HEK293 (cell line): Measurements from ENCODE around the gene AHCYL2.
A peak's percentile ranks its signal among the peaks of the same experiment; 100 is the strongest.

Experiments
- GLI4 ChIP-seq: fragments of 450-650 bp; formaldehyde crosslinking; IDR thresholded peaks from 2 replicates; pipeline ENCODE4 v1.5.1; 2016; ENCODE audit warnings: missing biosample characterization, missing genetic modification characterization
- GLIS1 ChIP-seq: fragments of 450-650 bp; formaldehyde crosslinking; IDR thresholded peaks from 2 replicates; pipeline ENCODE4 v1.5.1; 2016; ENCODE audit warnings: missing biosample characterization, missing genetic modification characterization
- GLIS2 ChIP-seq: fragments of 450-650 bp; formaldehyde crosslinking; IDR thresholded peaks from 2 replicates; pipeline ENCODE4 v1.5.1; 2016; ENCODE audit warnings: missing biosample characterization, missing genetic modification characterization
- TCF7L2 ChIP-seq: IDR thresholded peaks from 2 replicates; pipeline ENCODE4 v1.6.1; 2011; ENCODE audit warnings: low read depth, mild to moderate bottlenecking, inconsistent platforms, low read length, moderate library complexity, borderline replicate concordance
- ZBTB20 ChIP-seq: fragments of 450-650 bp; formaldehyde crosslinking; IDR thresholded peaks from 2 replicates; pipeline ENCODE4 v1.5.1; 2016; ENCODE audit warnings: missing biosample characterization, missing genetic modification characterization
- ZBTB7A ChIP-seq: fragments of 450-650 bp; formaldehyde crosslinking; IDR thresholded peaks from 2 replicates; pipeline ENCODE4 v1.5.1; 2016; ENCODE audit warnings: low read depth, missing biosample characterization, missing genetic modification characterization
- ZFHX2 ChIP-seq: fragments of 450-650 bp; formaldehyde crosslinking; conservative IDR thresholded peaks from 2 replicates; pipeline ENCODE4 v1.5.1; 2016; ENCODE audit warnings: missing biosample characterization, missing genetic modification characterization
- ZFP37 ChIP-seq: fragments of 450-650 bp; formaldehyde crosslinking; IDR thresholded peaks from 2 replicates; pipeline ENCODE4 v1.5.1; 2016; ENCODE audit warnings: missing biosample characterization, missing genetic modification characterization
- ZFP69B ChIP-seq: fragments of 450-650 bp; formaldehyde crosslinking; IDR thresholded peaks from 2 replicates; pipeline ENCODE4 v1.5.1; 2016; ENCODE audit warnings: missing biosample characterization, missing genetic modification characterization
- ZNF2 ChIP-seq: fragments of 450-650 bp; formaldehyde crosslinking; IDR thresholded peaks from 2 replicates; pipeline ENCODE4 v1.5.1; 2016; ENCODE audit warnings: missing biosample characterization, missing genetic modification characterization
- ZNF214 ChIP-seq: fragments of 450-650 bp; formaldehyde crosslinking; IDR thresholded peaks from 2 replicates; pipeline ENCODE4 v1.5.1; 2017; ENCODE audit warnings: missing biosample characterization, mild to moderate bottlenecking, missing genetic modification characterization, borderline replicate concordance
- ZNF341 ChIP-seq: fragments of 450-650 bp; formaldehyde crosslinking; IDR thresholded peaks from 2 replicates; pipeline ENCODE4; 2016; ENCODE audit warnings: low read depth, missing biosample characterization, missing genetic modification characterization
- ZNF571 ChIP-seq: fragments of 450-650 bp; formaldehyde crosslinking; IDR thresholded peaks from 2 replicates; pipeline ENCODE4 v1.5.0; 2017; ENCODE audit warnings: missing biosample characterization, missing genetic modification characterization
- ZNF600 ChIP-seq: fragments of 450-650 bp; formaldehyde crosslinking; IDR thresholded peaks from 2 replicates; pipeline ENCODE4 v1.5.1; 2016; ENCODE audit warnings: missing biosample characterization, missing genetic modification characterization
- ZNF664 ChIP-seq: fragments of 450-650 bp; formaldehyde crosslinking; IDR thresholded peaks from 2 replicates; pipeline ENCODE4 v1.5.1; 2016; ENCODE audit warnings: missing biosample characterization, missing genetic modification characterization
- ZNF76 ChIP-seq: fragments of 450-650 bp; formaldehyde crosslinking; IDR thresholded peaks from 2 replicates; pipeline ENCODE4; 2016; ENCODE audit warnings: low read depth, missing biosample characterization, missing genetic modification characterization, borderline replicate concordance
- TF ChIP-seq, protein P1 (sequence below): fragments of 450-650 bp; formaldehyde crosslinking; IDR thresholded peaks from 2 replicates; pipeline ENCODE4 v1.5.1; 2017; ENCODE audit warnings: missing biosample characterization, missing genetic modification characterization
- TF ChIP-seq, protein P2 (sequence below): fragments of 450-650 bp; formaldehyde crosslinking; IDR thresholded peaks from 2 replicates; pipeline ENCODE4 v1.5.1; 2016; ENCODE audit warnings: missing biosample characterization, missing genetic modification characterization
- TF ChIP-seq, protein P3 (sequence below): fragments of 450-650 bp; formaldehyde crosslinking; IDR thresholded peaks from 2 replicates; pipeline ENCODE4 v1.5.1; 2016; ENCODE audit warnings: missing biosample characterization, missing genetic modification characterization
- TF ChIP-seq, protein P4 (sequence below): fragments of 450-650 bp; formaldehyde crosslinking; optimal IDR thresholded peaks from 2 replicates; pipeline ENCODE3; 2016; ENCODE audit warnings: missing biosample characterization, mild to moderate bottlenecking, missing genetic modification characterization
- TF ChIP-seq, protein P5 (sequence below): fragments of 450-650 bp; formaldehyde crosslinking; IDR thresholded peaks from 2 replicates; pipeline ENCODE4 v1.5.1; 2016; ENCODE audit warnings: missing biosample characterization, missing genetic modification characterization
- TF ChIP-seq, protein P6 (sequence below): fragments of 450-650 bp; IDR thresholded peaks from 2 replicates; pipeline ENCODE4 v1.5.1; 2018; ENCODE audit warnings: missing biosample characterization, missing genetic modification characterization
- TF ChIP-seq, protein P7 (sequence below): sonication (generic); formaldehyde crosslinking; IDR thresholded peaks from 2 replicates; pipeline ENCODE4 v1.8.1; 2022; ENCODE audit warnings: mild to moderate bottlenecking, moderate library complexity, missing genetic modification reagents
- TF ChIP-seq, protein P8 (sequence below): fragments of 450-650 bp; formaldehyde crosslinking; IDR thresholded peaks from 2 replicates; pipeline ENCODE4 v1.5.1; 2017; ENCODE audit warnings: missing biosample characterization, missing genetic modification characterization

AHCYL2 gene

DNA sequence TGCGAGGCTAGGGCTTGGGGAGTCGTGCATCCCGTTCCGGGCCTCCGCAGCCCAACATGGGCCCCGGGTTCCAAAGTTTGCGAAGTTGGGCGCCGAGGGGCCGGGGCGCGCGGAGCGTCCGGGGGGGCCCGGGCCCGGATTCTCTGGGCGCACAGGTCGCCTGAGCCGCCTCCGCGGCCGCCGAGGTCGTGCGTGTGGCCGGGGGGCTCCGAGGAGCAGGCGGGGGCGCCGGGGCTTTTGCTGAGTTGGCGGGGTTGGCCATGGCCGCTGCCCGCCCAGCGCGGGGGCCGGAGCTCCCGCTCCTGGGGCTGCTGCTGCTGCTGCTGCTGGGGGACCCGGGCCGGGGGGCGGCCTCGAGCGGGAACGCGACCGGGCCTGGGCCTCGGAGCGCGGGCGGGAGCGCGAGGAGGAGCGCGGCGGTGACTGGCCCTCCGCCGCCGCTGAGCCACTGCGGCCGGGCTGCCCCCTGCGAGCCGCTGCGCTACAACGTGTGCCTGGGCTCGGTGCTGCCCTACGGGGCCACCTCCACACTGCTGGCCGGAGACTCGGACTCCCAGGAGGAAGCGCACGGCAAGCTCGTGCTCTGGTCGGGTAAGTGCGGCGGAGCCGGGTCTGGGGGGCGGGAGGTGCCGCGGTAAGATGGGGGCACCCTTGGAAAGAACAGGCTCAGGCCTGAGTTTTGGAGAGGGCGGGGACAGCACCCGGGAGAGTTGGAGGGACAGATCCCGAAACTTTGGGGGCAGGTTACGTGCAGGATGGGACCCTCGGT is 35.8 kb upstream of the AHCYL2 start (continued):
- TF ChIP-seq, protein P1, sequence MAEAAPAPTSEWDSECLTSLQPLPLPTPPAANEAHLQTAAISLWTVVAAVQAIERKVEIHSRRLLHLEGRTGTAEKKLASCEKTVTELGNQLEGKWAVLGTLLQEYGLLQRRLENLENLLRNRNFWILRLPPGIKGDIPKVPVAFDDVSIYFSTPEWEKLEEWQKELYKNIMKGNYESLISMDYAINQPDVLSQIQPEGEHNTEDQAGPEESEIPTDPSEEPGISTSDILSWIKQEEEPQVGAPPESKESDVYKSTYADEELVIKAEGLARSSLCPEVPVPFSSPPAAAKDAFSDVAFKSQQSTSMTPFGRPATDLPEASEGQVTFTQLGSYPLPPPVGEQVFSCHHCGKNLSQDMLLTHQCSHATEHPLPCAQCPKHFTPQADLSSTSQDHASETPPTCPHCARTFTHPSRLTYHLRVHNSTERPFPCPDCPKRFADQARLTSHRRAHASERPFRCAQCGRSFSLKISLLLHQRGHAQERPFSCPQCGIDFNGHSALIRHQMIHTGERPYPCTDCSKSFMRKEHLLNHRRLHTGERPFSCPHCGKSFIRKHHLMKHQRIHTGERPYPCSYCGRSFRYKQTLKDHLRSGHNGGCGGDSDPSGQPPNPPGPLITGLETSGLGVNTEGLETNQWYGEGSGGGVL (tag by site-specific recombination): peak; percentile 28; the same call in 1 of the 2 replicates
- TF ChIP-seq, protein P2, sequence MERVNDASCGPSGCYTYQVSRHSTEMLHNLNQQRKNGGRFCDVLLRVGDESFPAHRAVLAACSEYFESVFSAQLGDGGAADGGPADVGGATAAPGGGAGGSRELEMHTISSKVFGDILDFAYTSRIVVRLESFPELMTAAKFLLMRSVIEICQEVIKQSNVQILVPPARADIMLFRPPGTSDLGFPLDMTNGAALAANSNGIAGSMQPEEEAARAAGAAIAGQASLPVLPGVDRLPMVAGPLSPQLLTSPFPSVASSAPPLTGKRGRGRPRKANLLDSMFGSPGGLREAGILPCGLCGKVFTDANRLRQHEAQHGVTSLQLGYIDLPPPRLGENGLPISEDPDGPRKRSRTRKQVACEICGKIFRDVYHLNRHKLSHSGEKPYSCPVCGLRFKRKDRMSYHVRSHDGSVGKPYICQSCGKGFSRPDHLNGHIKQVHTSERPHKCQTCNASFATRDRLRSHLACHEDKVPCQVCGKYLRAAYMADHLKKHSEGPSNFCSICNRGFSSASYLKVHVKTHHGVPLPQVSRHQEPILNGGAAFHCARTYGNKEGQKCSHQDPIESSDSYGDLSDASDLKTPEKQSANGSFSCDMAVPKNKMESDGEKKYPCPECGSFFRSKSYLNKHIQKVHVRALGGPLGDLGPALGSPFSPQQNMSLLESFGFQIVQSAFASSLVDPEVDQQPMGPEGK: peak; percentile 84
- TF ChIP-seq ZNF76 (tag by site-specific recombination) (peak; percentile 54; the same call in 1 of the 2 replicates), GLIS1 (tag by site-specific recombination) (peak; percentile 39; the same call in 1 of the 2 replicates), ZFP69B (no peak), ZNF664 (tag by site-specific recombination) (no peak), GLI4 (tag by site-specific recombination) (no peak), TCF7L2 (no peak), ZBTB7A (0 out of 2 replicates have a peak, but pooled peaks have one; percentile 22), ZFHX2 (tag by site-specific recombination) (0 out of 2 replicates have a peak, but pooled peaks have one; percentile 5), ZNF341 (peak; percentile 64), GLIS2 (tag by site-specific recombination) (peak; percentile 78), ZNF600 (peak; percentile 75), ZNF214 (tag by site-specific recombination) (no peak), ZBTB20 (peak; percentile 98), ZFP37 (tag by site-specific recombination) (peak; percentile 56; the same call in 1 of the 2 replicates), ZNF2 (tag by site-specific recombination) (0 out of 2 replicates have a peak, but pooled peaks have one; percentile 50), ZNF571 (tag by site-specific recombination) (no peak)
- TF ChIP-seq, protein P3, sequence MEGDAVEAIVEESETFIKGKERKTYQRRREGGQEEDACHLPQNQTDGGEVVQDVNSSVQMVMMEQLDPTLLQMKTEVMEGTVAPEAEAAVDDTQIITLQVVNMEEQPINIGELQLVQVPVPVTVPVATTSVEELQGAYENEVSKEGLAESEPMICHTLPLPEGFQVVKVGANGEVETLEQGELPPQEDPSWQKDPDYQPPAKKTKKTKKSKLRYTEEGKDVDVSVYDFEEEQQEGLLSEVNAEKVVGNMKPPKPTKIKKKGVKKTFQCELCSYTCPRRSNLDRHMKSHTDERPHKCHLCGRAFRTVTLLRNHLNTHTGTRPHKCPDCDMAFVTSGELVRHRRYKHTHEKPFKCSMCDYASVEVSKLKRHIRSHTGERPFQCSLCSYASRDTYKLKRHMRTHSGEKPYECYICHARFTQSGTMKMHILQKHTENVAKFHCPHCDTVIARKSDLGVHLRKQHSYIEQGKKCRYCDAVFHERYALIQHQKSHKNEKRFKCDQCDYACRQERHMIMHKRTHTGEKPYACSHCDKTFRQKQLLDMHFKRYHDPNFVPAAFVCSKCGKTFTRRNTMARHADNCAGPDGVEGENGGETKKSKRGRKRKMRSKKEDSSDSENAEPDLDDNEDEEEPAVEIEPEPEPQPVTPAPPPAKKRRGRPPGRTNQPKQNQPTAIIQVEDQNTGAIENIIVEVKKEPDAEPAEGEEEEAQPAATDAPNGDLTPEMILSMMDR: 0 out of 2 replicates have a peak, but pooled peaks have one; percentile 28
- TF ChIP-seq, protein P4, sequence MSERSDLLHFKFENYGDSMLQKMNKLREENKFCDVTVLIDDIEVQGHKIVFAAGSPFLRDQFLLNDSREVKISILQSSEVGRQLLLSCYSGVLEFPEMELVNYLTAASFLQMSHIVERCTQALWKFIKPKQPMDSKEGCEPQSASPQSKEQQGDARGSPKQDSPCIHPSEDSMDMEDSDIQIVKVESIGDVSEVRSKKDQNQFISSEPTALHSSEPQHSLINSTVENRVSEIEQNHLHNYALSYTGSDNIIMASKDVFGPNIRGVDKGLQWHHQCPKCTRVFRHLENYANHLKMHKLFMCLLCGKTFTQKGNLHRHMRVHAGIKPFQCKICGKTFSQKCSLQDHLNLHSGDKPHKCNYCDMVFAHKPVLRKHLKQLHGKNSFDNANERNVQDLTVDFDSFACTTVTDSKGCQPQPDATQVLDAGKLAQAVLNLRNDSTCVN (tag by site-specific recombination): peak; percentile 71
- TF ChIP-seq, protein P5, sequence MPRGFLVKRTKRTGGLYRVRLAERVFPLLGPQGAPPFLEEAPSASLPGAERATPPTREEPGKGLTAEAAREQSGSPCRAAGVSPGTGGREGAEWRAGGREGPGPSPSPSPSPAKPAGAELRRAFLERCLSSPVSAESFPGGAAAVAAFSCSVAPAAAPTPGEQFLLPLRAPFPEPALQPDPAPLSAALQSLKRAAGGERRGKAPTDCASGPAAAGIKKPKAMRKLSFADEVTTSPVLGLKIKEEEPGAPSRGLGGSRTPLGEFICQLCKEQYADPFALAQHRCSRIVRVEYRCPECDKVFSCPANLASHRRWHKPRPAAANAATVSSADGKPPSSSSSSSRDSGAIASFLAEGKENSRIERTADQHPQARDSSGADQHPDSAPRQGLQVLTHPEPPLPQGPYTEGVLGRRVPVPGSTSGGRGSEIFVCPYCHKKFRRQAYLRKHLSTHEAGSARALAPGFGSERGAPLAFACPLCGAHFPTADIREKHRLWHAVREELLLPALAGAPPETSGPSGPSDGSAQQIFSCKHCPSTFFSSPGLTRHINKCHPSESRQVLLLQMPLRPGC (tag by site-specific recombination): no peak
- TF ChIP-seq, protein P6, sequence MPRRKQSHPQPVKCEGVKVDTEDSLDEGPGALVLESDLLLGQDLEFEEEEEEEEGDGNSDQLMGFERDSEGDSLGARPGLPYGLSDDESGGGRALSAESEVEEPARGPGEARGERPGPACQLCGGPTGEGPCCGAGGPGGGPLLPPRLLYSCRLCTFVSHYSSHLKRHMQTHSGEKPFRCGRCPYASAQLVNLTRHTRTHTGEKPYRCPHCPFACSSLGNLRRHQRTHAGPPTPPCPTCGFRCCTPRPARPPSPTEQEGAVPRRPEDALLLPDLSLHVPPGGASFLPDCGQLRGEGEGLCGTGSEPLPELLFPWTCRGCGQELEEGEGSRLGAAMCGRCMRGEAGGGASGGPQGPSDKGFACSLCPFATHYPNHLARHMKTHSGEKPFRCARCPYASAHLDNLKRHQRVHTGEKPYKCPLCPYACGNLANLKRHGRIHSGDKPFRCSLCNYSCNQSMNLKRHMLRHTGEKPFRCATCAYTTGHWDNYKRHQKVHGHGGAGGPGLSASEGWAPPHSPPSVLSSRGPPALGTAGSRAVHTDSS (tag by site-specific recombination): no peak
- TF ChIP-seq, protein P7, sequence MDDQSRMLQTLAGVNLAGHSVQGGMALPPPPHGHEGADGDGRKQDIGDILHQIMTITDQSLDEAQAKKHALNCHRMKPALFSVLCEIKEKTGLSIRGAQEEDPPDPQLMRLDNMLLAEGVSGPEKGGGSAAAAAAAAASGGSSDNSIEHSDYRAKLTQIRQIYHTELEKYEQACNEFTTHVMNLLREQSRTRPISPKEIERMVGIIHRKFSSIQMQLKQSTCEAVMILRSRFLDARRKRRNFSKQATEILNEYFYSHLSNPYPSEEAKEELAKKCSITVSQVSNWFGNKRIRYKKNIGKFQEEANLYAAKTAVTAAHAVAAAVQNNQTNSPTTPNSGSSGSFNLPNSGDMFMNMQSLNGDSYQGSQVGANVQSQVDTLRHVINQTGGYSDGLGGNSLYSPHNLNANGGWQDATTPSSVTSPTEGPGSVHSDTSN: 0 out of 2 replicates have a peak, but pooled peaks have one; percentile 52
- TF ChIP-seq, protein P8, sequence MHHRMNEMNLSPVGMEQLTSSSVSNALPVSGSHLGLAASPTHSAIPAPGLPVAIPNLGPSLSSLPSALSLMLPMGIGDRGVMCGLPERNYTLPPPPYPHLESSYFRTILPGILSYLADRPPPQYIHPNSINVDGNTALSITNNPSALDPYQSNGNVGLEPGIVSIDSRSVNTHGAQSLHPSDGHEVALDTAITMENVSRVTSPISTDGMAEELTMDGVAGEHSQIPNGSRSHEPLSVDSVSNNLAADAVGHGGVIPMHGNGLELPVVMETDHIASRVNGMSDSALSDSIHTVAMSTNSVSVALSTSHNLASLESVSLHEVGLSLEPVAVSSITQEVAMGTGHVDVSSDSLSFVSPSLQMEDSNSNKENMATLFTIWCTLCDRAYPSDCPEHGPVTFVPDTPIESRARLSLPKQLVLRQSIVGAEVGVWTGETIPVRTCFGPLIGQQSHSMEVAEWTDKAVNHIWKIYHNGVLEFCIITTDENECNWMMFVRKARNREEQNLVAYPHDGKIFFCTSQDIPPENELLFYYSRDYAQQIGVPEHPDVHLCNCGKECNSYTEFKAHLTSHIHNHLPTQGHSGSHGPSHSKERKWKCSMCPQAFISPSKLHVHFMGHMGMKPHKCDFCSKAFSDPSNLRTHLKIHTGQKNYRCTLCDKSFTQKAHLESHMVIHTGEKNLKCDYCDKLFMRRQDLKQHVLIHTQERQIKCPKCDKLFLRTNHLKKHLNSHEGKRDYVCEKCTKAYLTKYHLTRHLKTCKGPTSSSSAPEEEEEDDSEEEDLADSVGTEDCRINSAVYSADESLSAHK (tag by site-specific recombination): 0 out of 2 replicates have a peak, but pooled peaks have one; percentile 29
